Right lobe of liver (tissue), 6 donors: ENCODE results near the gene HGS. TPM values are rescaled to one million over a fixed set of nuclear protein-coding genes. Genes with fewer than 3 reads are reported as not detected.

ENCODE experiments used
- ATAC-seq, 4 donors: fragments of 200-7000 bp; cut with Tn5 transposase; one replicate each; pipeline ENCODE4 v1.9.1; 2020; ENCODE audit warnings: mild to moderate bottlenecking in 4 of 4, moderate library complexity in 4 of 4
- DNase-seq, 3 donors: peaks; one replicate each; pipeline ENCODE4 v3.0.0-alpha.2; 2020
- H3K27ac ChIP-seq, 3 donors: fragments of 200-600 bp; one replicate each; pipeline ENCODE4 v1.8.0; 2022
- H3K27me3 ChIP-seq, 2 donors: fragments of 200-600 bp; one replicate each; pipeline ENCODE4 v1.8.0; 2022
- H3K36me3 ChIP-seq, 4 donors: fragments of 200-600 bp; sonication (generic) in 1 of 4; one replicate each; pipeline versions ENCODE4 v1.5.1 to v1.8.0; 2017 to 2022; ENCODE audit warnings: control low read depth in 1 of 4
- H3K4me1 ChIP-seq, 4 donors: fragments of 200-600 bp; sonication (generic) in 1 of 4; one replicate each; pipeline versions ENCODE4 v1.5.1 to v1.8.0; 2017 to 2022; ENCODE audit warnings: control low read depth in 1 of 4
- H3K4me3 ChIP-seq, 3 donors: fragments of 200-600 bp; one replicate each; pipeline ENCODE4 v1.8.0; 2022
- H3K9me3 ChIP-seq, 4 donors: fragments of 200-600 bp; sonication (generic) in 1 of 4; one replicate each; pipeline versions ENCODE4 v1.5.1 to v1.8.0; 2017 to 2022; ENCODE audit warnings: control low read depth in 1 of 4
- CTCF ChIP-seq, 4 donors: fragments of 200-600 bp in 3 of 4; fragments of 450-650 bp in 1 of 4; IDR thresholded peaks; one replicate each; pipeline versions ENCODE4 v1.5.1 to v1.8.0; 2016 to 2022; ENCODE audit warnings: antibody characterized with exemption in 4 of 4, mild to moderate bottlenecking in 2 of 4
- POLR2A ChIP-seq: fragments of 450-650 bp; IDR thresholded peaks from one replicate; pipeline ENCODE4 v1.6.1; 2017; ENCODE audit warnings: antibody characterized with exemption, mild to moderate bottlenecking
- WGBS: methylation state at CpG from one replicate; pipeline ENCODE4 v1.1.6; 2018; ENCODE audit warnings: low coverage, low lambda C conversion rate; ENCODE audit not compliant: insufficient coverage; ENCODE audit errors: missing lambda C conversion rate; 5-methylcytosine and 5-hydroxymethylcytosine counted together
- intact Hi-C, 2 donors: fragments of 100-400 bp; cut with DNase I; formaldehyde crosslinking; loops; one replicate each; pipeline versions ENCODE4 v1.11.2 to v1.14.1; 2022
- total RNA-seq, 6 experiments: library from RNA; depleted of rRNA in 2 of 6; stranded (reverse); fragments of >200 nt in 2 of 6; fragmentation: NEBNext Ultra II Directional in 3 of 6; extraction: Animal tissue kit (Norgen Biotek cat#: 25700) in 3 of 6; gene quantifications; one replicate each; pipeline versions ENCODE4 v1.1.0 to v1.2.4, GENCODE V29; 2016 to 2023
- donor health status: DM: no; HTN: yes; CAD: no.
- donor health status: DM: no; HTN: no; CAD: no.
- donor health status: DM: no; HTN: no; CAD: no.
- donor health status: DM: no; HTN: yes; CAD: no.
- donor health status: DM: no; HTN: yes; CAD: no.

Gene HGS
- total RNA-seq, 6 experiments from 2014 or later, result 30.6 to 46.3 (median 37.3) TPM

GRCh38 chr17:81656118-81656743, 27.6 kb upstream of the HGS start, which contains the start of gene PDE6G:
PDE6G (minus strand) TSS chr17:81656542; CDS start chr17:81653305, 3,237 bp downstream.
- TF ChIP-seq POLR2A, result no peak
- no peak for TF ChIP-seq CTCF (IDR thresholded peaks at IDR 0.05)
- no CpG with 5 or more reads among the region's 15 CpGs for WGBS
- Histone ChIP-seq H3K36me3 (no peaks in the 10 kb centered on the region), H3K4me3 (no peak within 1 kb of the TSS), H3K27me3 (no peaks in the 10 kb centered on the region), H3K4me1 (no peaks in the 10 kb centered on the region), H3K9me3 (no peaks in the 10 kb centered on the region), H3K27ac (no peak within 1 kb of the TSS)
- intact Hi-C loops, result no loop called here
- DNase-seq (no peak), ATAC-seq (no peak)

- ATAC-seq (peak in 3 of 4 donors; percentile 19 to 40 (median 32)), DNase-seq (no peak)
- H3K27me3 ChIP-seq, result no peaks in the 10 kb centered on the region
- H3K4me3 ChIP-seq, result no peak overlapping the region
- intact Hi-C loops, result no loop called here
- TF ChIP-seq POLR2A, result no peak
- TF ChIP-seq CTCF (IDR thresholded peaks at IDR 0.05), result no peak
- no CpG with 5 or more reads among the region's 4 CpGs for WGBS
- H3K4me1 ChIP-seq, result no peaks in the 10 kb centered on the region
- no peak overlapping the region for H3K27ac ChIP-seq
- H3K9me3 ChIP-seq, result no peaks in the 10 kb centered on the region
- no peaks in the 10 kb centered on the region for H3K36me3 ChIP-seq
Measured at GRCh38 chr17:81656835-81657234, 27.0 kb upstream of the HGS start.

GRCh38 chr17:81659038-81659437, 24.8 kb upstream of the HGS start:
- Histone ChIP-seq H3K4me3 (no peak overlapping the region), H3K4me1 (no peaks in the 10 kb centered on the region), H3K9me3 (no peaks in the 10 kb centered on the region), H3K27ac (no peak overlapping the region), H3K27me3 (no peaks in the 10 kb centered on the region), H3K36me3 (no peaks in the 10 kb centered on the region)
- intact Hi-C loops, result no loop called here
- TF ChIP-seq CTCF (IDR thresholded peaks at IDR 0.05) (no peak), POLR2A (no peak)
- WGBS, result 65% methylated on average over 5 of the region's 5 CpGs
- ATAC-seq, result no peak
- DNase-seq, result no peak

- intact Hi-C loops, result no loop called here
- H3K9me3 ChIP-seq, result no peaks in the 10 kb centered on the region
- TF ChIP-seq CTCF (IDR thresholded peaks at IDR 0.05) (no peak), POLR2A (no peak)
- DNase-seq, result no peak
- 85% methylated on average over 8 of the region's 9 CpGs for WGBS
- ATAC-seq, result no peak
- H3K4me3 ChIP-seq, result no peak overlapping the region
- peaks cover 0 to 4% (median 1%) of the 10 kb centered on the region in 4 donors for H3K4me1 ChIP-seq
- H3K27ac ChIP-seq, result no peak overlapping the region
- peaks cover 0 to 5% (median 0%) of the 10 kb centered on the region in 4 donors for H3K36me3 ChIP-seq
- H3K27me3 ChIP-seq, result no peaks in the 10 kb centered on the region
Measured at GRCh38 chr17:81660441-81660840, 23.4 kb upstream of the HGS start.
